K562 (cell line): Measurements from ENCODE around the gene BTG2. TPM values are rescaled to one million over a fixed set of nuclear protein-coding genes. Genes with fewer than 3 reads are reported as not detected.

Source experiments
- ATAC-seq: fragments of 200-7000 bp; cut with Tn5 transposase; 3 replicates; pipeline ENCODE4 v1.9.1; 2020; ENCODE audit warnings: moderate library complexity
- BruUV-seq: library from RNA; stranded (reverse); fragments of 400-500 nt; replicated peaks from 2 replicates; lab custom pipeline; 2021; lab: Mats Ljungman, UMichigan
- CTCF ChIA-PET: fragments of 300-600 bp; formaldehyde crosslinking; extraction: SDS; loops from one replicate; lab custom pipeline; 2021; ENCODE audit warnings: low intra/inter-chr PET ratio; lab: Yijun Ruan, JAX
- POLR2A ChIA-PET: fragments of 300-600, 350-650 bp; sonication (Branson Sonifier 250); formaldehyde crosslinking; extraction: SDS; loops from one replicate; lab custom pipeline; 2021; ENCODE audit warnings: antibody characterized with exemption, inconsistent platforms; lab: Yijun Ruan, JAX
- DNase-seq, 4 experiments: peaks; one replicate each; pipeline versions ENCODE4 v3.0.0 to v3.0.0-alpha.2; 2011 to 2018; ENCODE audit warnings: low spot score in 3 of 4, mixed read lengths in 3 of 4; ENCODE audit errors: extremely low read depth in 1 of 4
- FAIRE-seq: peaks from 2 replicates; lab custom pipeline; 2011; peaks lifted over from hg19 to GRCh38; lab: Jason Lieb, UNC
- H2AFZ ChIP-seq: 2 replicates; pipeline ENCODE4 v1.6.0; 2011; ENCODE audit warnings: low read depth, low read length, control low read depth, inconsistent platforms
- H3K27ac ChIP-seq: fragments of 200-600 bp; 3 replicates; pipeline ENCODE4 v1.8.0; 2011; ENCODE audit warnings: low read depth, mild to moderate bottlenecking, control low read depth, inconsistent platforms, low read length, moderate library complexity, mixed read lengths; ENCODE audit errors: extremely low read depth
- H3K27me3 ChIP-seq, 2 experiments: fragments of 300-600 bp in 1 of 2; 2 replicates in 1 of 2; 3 replicates in 1 of 2; pipeline versions ENCODE4 v1.6.0 to v1.8.0; 2011; ENCODE audit warnings: inconsistent platforms in 2 of 2, low read length in 2 of 2, mild to moderate bottlenecking in 1 of 2, mixed read lengths in 1 of 2, moderate library complexity in 1 of 2; ENCODE audit not compliant: control insufficient read depth in 2 of 2, insufficient read depth in 2 of 2
- H3K36me3 ChIP-seq: fragments of 300-600 bp; 3 replicates; pipeline ENCODE4 v1.8.0; 2011; ENCODE audit warnings: mild to moderate bottlenecking, low read length, inconsistent platforms; ENCODE audit not compliant: control insufficient read depth, insufficient read depth
- H3K4me1 ChIP-seq, 2 experiments: fragments of 200-600 bp in 1 of 2; replicated peaks in 1 of 2; 2 replicates in 1 of 2; 3 replicates in 1 of 2; pipeline versions ENCODE4 v1.5.1 to v1.8.0; 2011; ENCODE audit warnings: inconsistent platforms in 2 of 2, low read length in 2 of 2, mild to moderate bottlenecking in 1 of 2, mixed read lengths in 1 of 2, moderate library complexity in 1 of 2; ENCODE audit not compliant: control insufficient read depth in 2 of 2, insufficient read depth in 2 of 2
- H3K4me2 ChIP-seq: 2 replicates; pipeline ENCODE4 v1.6.1; 2011; ENCODE audit warnings: low read length, control low read depth, inconsistent platforms, mixed read lengths; ENCODE audit not compliant: insufficient read depth
- H3K4me3 ChIP-seq: fragments of 200-600 bp; sonication (generic), shearing (Covaris generic); 2 replicates; pipeline ENCODE4 v1.5.1; 2016; ENCODE audit warnings: control low read depth, inconsistent platforms
- H3K79me2 ChIP-seq: fragments of 200-600 bp; 3 replicates; pipeline ENCODE4 v1.8.0; 2011; ENCODE audit warnings: low read length, inconsistent platforms; ENCODE audit not compliant: control insufficient read depth, insufficient read depth
- H3K9ac ChIP-seq, 2 experiments: 2 replicates each; pipeline versions ENCODE4 v1.6.0 to v1.6.1; 2011; ENCODE audit warnings: low read depth in 2 of 2, low read length in 2 of 2, control low read depth in 1 of 2, inconsistent platforms in 1 of 2, mild to moderate bottlenecking in 1 of 2, mixed read lengths in 1 of 2; ENCODE audit not compliant: insufficient read depth in 1 of 2
- H3K9me1 ChIP-seq: one replicate; pipeline ENCODE4 v1.6.0; 2011; ENCODE audit warnings: inconsistent platforms, mild to moderate bottlenecking, low read length, moderate library complexity; ENCODE audit not compliant: control insufficient read depth, insufficient read depth
- H3K9me3 ChIP-seq: replicated peaks from 2 replicates; pipeline ENCODE4 v1.5.1; 2011; ENCODE audit warnings: low read depth, low read length, inconsistent platforms; ENCODE audit not compliant: control insufficient read depth, insufficient read depth
- H4K20me1 ChIP-seq: replicated peaks from 2 replicates; pipeline ENCODE4 v1.6.1; 2011; ENCODE audit warnings: low read length, inconsistent platforms, mixed read lengths; ENCODE audit not compliant: control insufficient read depth, insufficient read depth
- BHLHE40 ChIP-seq: IDR thresholded peaks from 2 replicates; pipeline ENCODE4 v1.6.1; 2011; ENCODE audit warnings: low read length, improper control_type of control experiment
- CXXC5 ChIP-seq: fragments of 250-450 bp; sonication (Bioruptor Pico); IDR thresholded peaks from 2 replicates; pipeline ENCODE4 v1.8.0; 2022; ENCODE audit warnings: inconsistent platforms, mild to moderate bottlenecking, moderate library complexity
- FOXO4 ChIP-seq: fragments of 450-650 bp; formaldehyde crosslinking; IDR thresholded peaks from 2 replicates; pipeline ENCODE4 v1.4.0; 2020; ENCODE audit warnings: mild to moderate bottlenecking, moderate library complexity
- HEY1 ChIP-seq: fragments of 250-450 bp; sonication (Bioruptor Pico); IDR thresholded peaks from 2 replicates; pipeline ENCODE4 v1.5.0; 2020; ENCODE audit warnings: mild to moderate bottlenecking, moderate library complexity, borderline replicate concordance
- HNRNPLL ChIP-seq: fragments of 200-400 bp; formaldehyde crosslinking; IDR thresholded peaks from 2 replicates; pipeline ENCODE4 v1.6.1; 2017; ENCODE audit warnings: low read length, low read depth, mild to moderate bottlenecking; ENCODE audit not compliant: poor library complexity, severe bottlenecking
- NR3C1 ChIP-seq: sonication (generic); formaldehyde crosslinking; IDR thresholded peaks from 2 replicates; pipeline ENCODE4 v1.8.1; 2022; ENCODE audit warnings: missing genetic modification reagents
- PHB ChIP-seq: fragments of 250-450 bp; sonication (Bioruptor Pico); IDR thresholded peaks from 2 replicates; pipeline ENCODE4 v1.5.0; 2021
- RFX5 ChIP-seq: IDR thresholded peaks from 2 replicates; pipeline ENCODE4 v1.6.1; 2011; ENCODE audit warnings: low read depth, mild to moderate bottlenecking, improper control_type of control experiment, low read length
- SP1 ChIP-seq: sonication (generic); formaldehyde crosslinking; IDR thresholded peaks from 2 replicates; pipeline ENCODE4 v1.8.1; 2022; ENCODE audit warnings: mild to moderate bottlenecking, missing genetic modification reagents
- TARDBP ChIP-seq: fragments of 450-650 bp; IDR thresholded peaks from 2 replicates; pipeline ENCODE4 v1.6.1; 2016
- ZBED1 ChIP-seq: IDR thresholded peaks from 2 replicates; pipeline ENCODE4 v1.6.1; 2014
- ZFP1 ChIP-seq: fragments of 450-650 bp; formaldehyde crosslinking; IDR thresholded peaks from 2 replicates; pipeline ENCODE4 v1.4.0; 2020; ENCODE audit warnings: mild to moderate bottlenecking, mixed read lengths
- ZNF140 ChIP-seq: fragments of 250-450 bp; sonication (Bioruptor Pico); IDR thresholded peaks from 2 replicates; pipeline ENCODE4 v1.8.0; 2021; ENCODE audit warnings: moderate library complexity, mild to moderate bottlenecking, inconsistent platforms
- ZNF263 ChIP-seq: sonication (generic); formaldehyde crosslinking; IDR thresholded peaks from 2 replicates; pipeline ENCODE4 v1.8.0; 2022; ENCODE audit warnings: mild to moderate bottlenecking, missing genetic modification reagents, borderline replicate concordance
- WGBS: fragments of 100-300 bp; shearing (Covaris generic); methylation state at CpG from one replicate; pipeline ENCODE4 v1.1.6; 2016; ENCODE audit warnings: low coverage, mixed read lengths; ENCODE audit not compliant: insufficient coverage; ENCODE audit errors: missing lambda C conversion rate; 5-methylcytosine and 5-hydroxymethylcytosine counted together
- in situ Hi-C: fragments of 300-500 bp; cut with MboI; formaldehyde crosslinking; loops from 4 replicates; pipeline ENCODE4 v1.15.0; 2018; ENCODE audit warnings: inconsistent platforms, mixed read lengths
- intact Hi-C: fragments of 100-400 bp; cut with micrococcal nuclease; formaldehyde crosslinking; loops from 2 replicates; pipeline ENCODE4 v1.14.2; 2022
- polyA plus RNA-seq, 8 experiments: library from polyadenylated mRNA; depleted of rRNA in 4 of 8; stranded (reverse) in 5 of 8; unstranded in 3 of 8; fragments of >200 nt; fragmentation: Nextera tagmentation in 2 of 8; fragmentation: Illumina TruSeq in 1 of 8; extraction: Ambion mirVana in 2 of 8; extraction: Trizol in 1 of 8; gene quantifications; 2 replicates each; pipeline versions ENCODE4 v1.2.1 to v1.2.3, GENCODE V29; 2011 to 2014; ENCODE audit warnings: inconsistent platforms in 1 of 8, missing spikeins in 1 of 8
- total RNA-seq, 7 experiments: library from RNA; depleted of rRNA in 6 of 7; stranded (reverse); fragments of >200 nt in 6 of 7; fragmentation: Illumina TruSeq in 2 of 7; extraction: Trizol in 2 of 7; gene quantifications; 2 replicates each; pipeline versions ENCODE4 v1.2.1 to v1.2.3, GENCODE V29; 2011 to 2021; ENCODE audit warnings: low replicate concordance in 1 of 7
- TF ChIP-seq, protein P1 (sequence below): fragments of 450-650 bp; IDR thresholded peaks from 2 replicates; pipeline ENCODE4 v1.6.1; 2018; ENCODE audit warnings: mild to moderate bottlenecking, low read depth; ENCODE audit not compliant: partially characterized antibody
- TF ChIP-seq, protein P2 (sequence below): IDR thresholded peaks from 2 replicates; pipeline ENCODE4 v1.6.1; 2016; ENCODE audit warnings: missing genetic modification characterization, missing compliant biosample characterization

Gene BTG2
- total and polyA plus RNA-seq, 9 of the 15 experiments (the other 6 are each of a cell fraction or from before 2014, with no cell fraction given), result 2.3 to 41.9 (median 8.7) TPM

DNA sequence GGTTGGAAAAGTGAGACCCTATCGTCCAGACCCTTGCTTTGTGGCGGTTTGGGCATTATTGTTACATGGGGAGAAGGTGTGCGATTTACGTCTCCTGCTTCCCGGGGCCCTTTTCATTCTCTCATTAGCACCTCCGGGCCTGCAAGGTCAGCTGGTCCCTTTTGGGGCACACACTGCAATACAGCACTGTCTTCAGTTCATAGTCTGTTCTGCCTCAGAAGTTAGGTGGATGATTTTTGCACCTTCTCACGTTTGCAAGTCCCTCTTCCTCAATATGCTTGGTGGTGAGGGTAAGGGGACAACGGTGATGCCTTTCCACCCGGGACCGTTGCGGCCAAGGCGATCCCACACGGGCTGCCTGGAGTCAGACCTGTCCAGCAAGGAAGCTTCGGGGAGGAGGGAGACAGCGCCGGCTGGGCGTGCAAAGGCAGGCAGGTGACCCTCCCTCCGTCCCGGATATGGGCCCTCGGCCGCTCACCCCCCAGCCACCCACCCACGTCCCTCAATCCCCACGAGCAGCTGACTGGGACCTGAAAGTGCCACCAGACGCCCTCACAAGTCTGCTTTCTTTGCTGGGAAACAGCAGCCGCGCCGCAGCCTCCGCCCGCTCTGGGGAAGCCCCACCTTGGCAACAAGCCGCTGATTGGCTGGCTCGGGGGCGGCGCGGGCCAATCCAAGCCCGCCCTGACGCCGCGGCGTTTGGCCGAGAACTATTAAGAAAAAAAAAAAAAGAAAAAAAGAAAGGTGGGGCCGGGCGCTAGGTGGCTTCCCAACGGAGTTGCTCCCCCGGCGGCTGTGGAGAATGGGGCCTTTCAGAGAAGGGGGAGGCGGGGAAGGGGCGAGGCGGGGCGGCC, 21.7 kb downstream of the BTG2 start:
- Histone ChIP-seq H3K4me2 (peak overlapping the region; percentile 93), H3K79me2 (no peaks in the 10 kb centered on the region), H3K9me3 (no peaks in the 10 kb centered on the region), H3K9ac (peak overlapping the region; percentile 47 to 91; a peak in 3 of 4 replicates), H3K27ac (peak overlapping the region; percentile 14; the same call in 2 of the 3 replicates), H3K36me3 (no peaks in the 10 kb centered on the region), H2AFZ (peak overlapping the region; percentile 92), H4K20me1 (no peaks in the 10 kb centered on the region), H3K9me1 (no peaks in the 10 kb centered on the region), H3K27me3 (peaks cover 10 to 27% of the 10 kb centered on the region in 2 experiments; a peak in 4 of 5 replicates), H3K4me3 (peak overlapping the region; percentile 41), H3K4me1 (peaks cover 25 to 31% of the 10 kb centered on the region in 2 experiments; a peak in 4 of 5 replicates)
- DNase-seq (peak; percentile 96 to 99 (median 99)), ATAC-seq (peak; percentile 98), FAIRE-seq (peak; percentile 74)
- CTCF ChIA-PET, result interaction anchor here (1.0 to 3.5 kb wide), 3 partner anchors 14 to 58 kb away, joined by 5 to 38 read pairs (median 6); no protein-coding TSS in a partner anchor
- in situ Hi-C loops (no loop called here), intact Hi-C loops (loop anchor here (1.0 kb wide), 2 partner anchors 21 to 54 kb away; no protein-coding TSS in a partner anchor)
- 3% methylated on average over 40 of the region's 49 CpGs for WGBS
- POLR2A ChIA-PET, result interaction anchor here (0.5 to 9.3 kb wide), 15 partner anchors 8 to 1087 kb away, joined by 3 to 117 read pairs (median 3); partner anchors contain the start of gene BTG2
- no TSS peak for BruUV-seq
- TF ChIP-seq TARDBP, result no peak
- TF ChIP-seq, protein P1, sequence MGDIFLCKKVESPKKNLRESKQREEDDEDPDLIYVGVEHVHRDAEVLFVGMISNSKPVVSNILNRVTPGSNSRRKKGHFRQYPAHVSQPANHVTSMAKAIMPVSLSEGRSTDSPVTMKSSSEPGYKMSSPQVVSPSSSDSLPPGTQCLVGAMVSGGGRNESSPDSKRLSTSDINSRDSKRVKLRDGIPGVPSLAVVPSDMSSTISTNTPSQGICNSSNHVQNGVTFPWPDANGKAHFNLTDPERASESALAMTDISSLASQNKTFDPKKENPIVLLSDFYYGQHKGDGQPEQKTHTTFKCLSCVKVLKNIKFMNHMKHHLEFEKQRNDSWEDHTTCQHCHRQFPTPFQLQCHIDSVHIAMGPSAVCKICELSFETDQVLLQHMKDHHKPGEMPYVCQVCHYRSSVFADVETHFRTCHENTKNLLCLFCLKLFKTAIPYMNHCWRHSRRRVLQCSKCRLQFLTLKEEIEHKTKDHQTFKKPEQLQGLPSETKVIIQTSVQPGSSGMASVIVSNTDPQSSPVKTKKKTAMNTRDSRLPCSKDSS, result no peak
- no peak for TF ChIP-seq PHB (CRISPR knock-in tag)
- TF ChIP-seq HNRNPLL, result peak; percentile 44
- TF ChIP-seq NR3C1 (CRISPR knock-in tag), result no peak
- no peak for TF ChIP-seq ZBED1
- peak; percentile 30; the same call in 1 of the 2 replicates for TF ChIP-seq SP1 (CRISPR knock-in tag)
- peak; percentile 59 for TF ChIP-seq CXXC5
- no peak for TF ChIP-seq ZNF140 (CRISPR knock-in tag)
- TF ChIP-seq HEY1 (CRISPR knock-in tag), result no peak
- TF ChIP-seq BHLHE40, result no peak
- peak; percentile 97 for TF ChIP-seq RFX5
- TF ChIP-seq FOXO4 (CRISPR knock-in tag), result no peak
- 0 out of 2 replicates have a peak, but pooled peaks have one; percentile 4 for TF ChIP-seq ZFP1 (CRISPR knock-in tag)
- TF ChIP-seq ZNF263 (CRISPR knock-in tag), result peak; percentile 91
- TF ChIP-seq, protein P2, sequence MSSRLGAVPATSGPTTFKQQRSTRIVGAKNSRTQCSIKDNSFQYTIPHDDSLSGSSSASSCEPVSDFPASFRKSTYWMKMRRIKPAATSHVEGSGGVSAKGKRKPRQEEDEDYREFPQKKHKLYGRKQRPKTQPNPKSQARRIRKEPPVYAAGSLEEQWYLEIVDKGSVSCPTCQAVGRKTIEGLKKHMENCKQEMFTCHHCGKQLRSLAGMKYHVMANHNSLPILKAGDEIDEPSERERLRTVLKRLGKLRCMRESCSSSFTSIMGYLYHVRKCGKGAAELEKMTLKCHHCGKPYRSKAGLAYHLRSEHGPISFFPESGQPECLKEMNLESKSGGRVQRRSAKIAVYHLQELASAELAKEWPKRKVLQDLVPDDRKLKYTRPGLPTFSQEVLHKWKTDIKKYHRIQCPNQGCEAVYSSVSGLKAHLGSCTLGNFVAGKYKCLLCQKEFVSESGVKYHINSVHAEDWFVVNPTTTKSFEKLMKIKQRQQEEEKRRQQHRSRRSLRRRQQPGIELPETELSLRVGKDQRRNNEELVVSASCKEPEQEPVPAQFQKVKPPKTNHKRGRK (tag), result no peak
